Measurements from ENCODE around the gene CFAP45. TPM values are rescaled to one million over a fixed set of nuclear protein-coding genes. Genes with fewer than 3 reads are reported as not detected.

Gene CFAP45
- total and polyA plus RNA-seq, 2 experiments from 2014 or later, result 0.36 TPM; not detected in 1

- DNase-seq (ENCODE audit: low spot score), result peak; percentile 79
- H3K27me3 Mint-ChIP-seq (ENCODE audit: insufficient read depth, low read depth, poor library complexity), result peaks cover 21% of the 10 kb centered on the region
- no peak overlapping the region; the same call in 2 of the 3 replicates for H3K4me3 Mint-ChIP-seq
- H3K27ac Mint-ChIP-seq, result no peak overlapping the region
- Histone ChIP-seq H2AFZ (no peak overlapping the region), H3K79me2 (replicated peaks; ENCODE audit: insufficient read depth) (no peaks in the 10 kb centered on the region), H3K4me2 (peak overlapping the region; percentile 69), H3K9me2 (ENCODE audit: insufficient read depth) (no peaks in the 10 kb centered on the region), H4K20me1 (replicated peaks; ENCODE audit: insufficient read depth) (peaks cover 4% of the 10 kb centered on the region; the same call in 1 of the 2 replicates), H3K4me1 (ENCODE audit: insufficient read depth) (peaks cover 19% of the 10 kb centered on the region), H3F3A (replicated peaks; ENCODE audit: low read depth) (no peaks in the 10 kb centered on the region), H3K36me3 (ENCODE audit: insufficient read depth) (0 out of 2 replicates have a peak, but pooled peaks cover 12% of the 10 kb centered on the region), H3K4me3 (no peak overlapping the region), H3K27me3 (ENCODE audit: insufficient read depth) (no peaks in the 10 kb centered on the region), H3K27ac (ENCODE audit: low read depth) (peak overlapping the region; percentile 45; the same call in 1 of the 2 replicates)
- peak; percentile 85 for ATAC-seq
- TF ChIP-seq, protein P1, sequence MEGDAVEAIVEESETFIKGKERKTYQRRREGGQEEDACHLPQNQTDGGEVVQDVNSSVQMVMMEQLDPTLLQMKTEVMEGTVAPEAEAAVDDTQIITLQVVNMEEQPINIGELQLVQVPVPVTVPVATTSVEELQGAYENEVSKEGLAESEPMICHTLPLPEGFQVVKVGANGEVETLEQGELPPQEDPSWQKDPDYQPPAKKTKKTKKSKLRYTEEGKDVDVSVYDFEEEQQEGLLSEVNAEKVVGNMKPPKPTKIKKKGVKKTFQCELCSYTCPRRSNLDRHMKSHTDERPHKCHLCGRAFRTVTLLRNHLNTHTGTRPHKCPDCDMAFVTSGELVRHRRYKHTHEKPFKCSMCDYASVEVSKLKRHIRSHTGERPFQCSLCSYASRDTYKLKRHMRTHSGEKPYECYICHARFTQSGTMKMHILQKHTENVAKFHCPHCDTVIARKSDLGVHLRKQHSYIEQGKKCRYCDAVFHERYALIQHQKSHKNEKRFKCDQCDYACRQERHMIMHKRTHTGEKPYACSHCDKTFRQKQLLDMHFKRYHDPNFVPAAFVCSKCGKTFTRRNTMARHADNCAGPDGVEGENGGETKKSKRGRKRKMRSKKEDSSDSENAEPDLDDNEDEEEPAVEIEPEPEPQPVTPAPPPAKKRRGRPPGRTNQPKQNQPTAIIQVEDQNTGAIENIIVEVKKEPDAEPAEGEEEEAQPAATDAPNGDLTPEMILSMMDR (conservative IDR thresholded peaks at IDR 0.05; ENCODE audit: low read depth in 2 of 2), result peak; percentile 73 to 99
- TF ChIP-seq ZNF114 (CRISPR knock-in tag; IDR thresholded peaks at IDR 0.05) (no peak), REST (IDR thresholded peaks at IDR 0.05; ENCODE audit: unreplicated experiment) (peak; percentile 17)
- H3K4me1 Mint-ChIP-seq, result peaks cover 29% of the 10 kb centered on the region
- H3K9me3 Mint-ChIP-seq, result no peaks in the 10 kb centered on the region; the same call in 2 of the 3 replicates
- peaks cover 43% of the 10 kb centered on the region for H3K36me3 Mint-ChIP-seq (ENCODE audit: low read depth)
Observed at GRCh38 chr1:159936273-159936904, 36.4 kb upstream of the CFAP45 start.

GRCh38 chr1:159935719-159936272 is 35.8 kb upstream of the CFAP45 start:
- Histone ChIP-seq H2AFZ (no peak overlapping the region), H4K20me1 (replicated peaks; ENCODE audit: insufficient read depth) (peaks cover 4% of the 10 kb centered on the region; the same call in 1 of the 2 replicates), H3K27ac (ENCODE audit: low read depth) (peak overlapping the region; percentile 45; the same call in 1 of the 2 replicates), H3F3A (replicated peaks; ENCODE audit: low read depth) (no peaks in the 10 kb centered on the region; the same call in 1 of the 2 replicates), H3K79me2 (replicated peaks; ENCODE audit: insufficient read depth) (no peaks in the 10 kb centered on the region), H3K4me2 (no peak overlapping the region), H3K27me3 (ENCODE audit: insufficient read depth) (no peaks in the 10 kb centered on the region), H3K9me2 (ENCODE audit: insufficient read depth) (no peaks in the 10 kb centered on the region), H3K4me1 (ENCODE audit: insufficient read depth) (peaks cover 19% of the 10 kb centered on the region), H3K4me3 (no peak overlapping the region), H3K36me3 (ENCODE audit: insufficient read depth) (0 out of 2 replicates have a peak, but pooled peaks cover 12% of the 10 kb centered on the region)
- H3K36me3 Mint-ChIP-seq (ENCODE audit: low read depth), result peaks cover 42% of the 10 kb centered on the region
- DNase-seq (ENCODE audit: low spot score) (no peak), ATAC-seq (peak; percentile 5; the same call in 1 of the 3 replicates)
- H3K4me1 Mint-ChIP-seq, result peaks cover 24% of the 10 kb centered on the region
- no peaks in the 10 kb centered on the region; the same call in 2 of the 3 replicates for H3K9me3 Mint-ChIP-seq
- H3K4me3 Mint-ChIP-seq, result no peak overlapping the region
- peaks cover 17% of the 10 kb centered on the region for H3K27me3 Mint-ChIP-seq (ENCODE audit: insufficient read depth, low read depth, poor library complexity)
- H3K27ac Mint-ChIP-seq, result no peak overlapping the region
- TF ChIP-seq, protein P2, sequence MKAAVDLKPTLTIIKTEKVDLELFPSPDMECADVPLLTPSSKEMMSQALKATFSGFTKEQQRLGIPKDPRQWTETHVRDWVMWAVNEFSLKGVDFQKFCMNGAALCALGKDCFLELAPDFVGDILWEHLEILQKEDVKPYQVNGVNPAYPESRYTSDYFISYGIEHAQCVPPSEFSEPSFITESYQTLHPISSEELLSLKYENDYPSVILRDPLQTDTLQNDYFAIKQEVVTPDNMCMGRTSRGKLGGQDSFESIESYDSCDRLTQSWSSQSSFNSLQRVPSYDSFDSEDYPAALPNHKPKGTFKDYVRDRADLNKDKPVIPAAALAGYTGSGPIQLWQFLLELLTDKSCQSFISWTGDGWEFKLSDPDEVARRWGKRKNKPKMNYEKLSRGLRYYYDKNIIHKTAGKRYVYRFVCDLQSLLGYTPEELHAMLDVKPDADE (IDR thresholded peaks at IDR 0.05), result no peak
- TF ChIP-seq REST (IDR thresholded peaks at IDR 0.05; ENCODE audit: unreplicated experiment), result peak; percentile 78

Data from GM23338 (cell line).